GM21576 (cell line): ENCODE measurements around the gene SLC25A31.

ENCODE experiments used
- ATAC-seq: cut with Tn5 transposase; IDR thresholded peaks from one replicate; pipeline ENCODE4 v1.9.1; 2021; ENCODE audit warnings: mild to moderate bottlenecking, moderate library complexity; ENCODE audit not compliant: unreplicated experiment

Gene SLC25A31

GRCh38 chr4:127730142-127730913 lies at the start of gene SLC25A31:
TSS of gene SLC25A31 (plus strand) at chr4:127730400. CDS start at chr4:127730546, 146 bp downstream.
- ATAC-seq = no peak

DNA sequence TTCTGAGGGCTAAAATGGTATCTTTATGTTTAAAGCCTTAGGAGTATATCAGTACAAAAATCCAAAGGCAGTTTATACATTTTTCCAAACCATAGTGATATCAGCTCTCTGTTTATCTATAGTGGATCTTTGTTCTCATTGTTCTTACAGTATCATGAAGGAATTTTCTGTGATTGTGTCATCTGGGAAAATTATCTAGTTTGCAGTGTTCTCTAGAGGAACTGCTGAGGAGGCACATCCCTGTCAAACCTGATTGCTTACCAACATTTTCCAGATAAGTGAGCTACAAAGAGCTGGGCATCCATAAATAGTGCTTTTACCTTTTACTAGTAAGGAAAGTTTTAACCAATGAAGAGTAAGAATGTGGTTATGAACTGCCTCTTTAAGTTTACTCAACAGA lies 44.9 kb upstream of the SLC25A31 start:
- ATAC-seq = no peak

- ATAC-seq = no peak
These were observed 43.5 kb upstream of the SLC25A31 start for GRCh38 chr4:127686658-127687057.

GRCh38 chr4:127687580-127687979 lies 42.6 kb upstream of the SLC25A31 start:
- no peak for ATAC-seq

DNA sequence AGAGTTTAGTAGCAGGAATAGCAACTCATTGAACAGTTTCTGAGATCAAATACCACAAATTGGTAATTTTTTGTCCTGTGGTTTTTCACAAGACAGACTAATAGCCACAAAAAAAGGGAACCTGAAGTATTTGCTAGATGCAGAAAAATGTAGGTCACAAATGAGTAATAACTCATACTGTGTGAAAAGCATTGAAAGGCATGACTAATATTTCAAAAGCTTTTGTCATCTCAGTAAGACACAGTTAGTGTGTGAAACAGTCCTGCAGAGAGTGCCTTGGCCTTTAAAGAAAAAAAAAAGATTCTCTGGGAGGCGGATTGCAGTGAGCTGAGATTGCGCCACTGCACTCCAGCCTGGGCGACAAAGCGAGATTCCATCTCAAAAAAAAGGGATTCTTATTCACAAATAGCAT lies 31.4 kb upstream of the SLC25A31 start:
- ATAC-seq = peak; percentile 100

- no peak for ATAC-seq
These were observed 21.2 kb upstream of the SLC25A31 start for GRCh38 chr4:127708985-127709384.

- ATAC-seq = no peak
These were observed 20.7 kb upstream of the SLC25A31 start for GRCh38 chr4:127709456-127709855.

DNA sequence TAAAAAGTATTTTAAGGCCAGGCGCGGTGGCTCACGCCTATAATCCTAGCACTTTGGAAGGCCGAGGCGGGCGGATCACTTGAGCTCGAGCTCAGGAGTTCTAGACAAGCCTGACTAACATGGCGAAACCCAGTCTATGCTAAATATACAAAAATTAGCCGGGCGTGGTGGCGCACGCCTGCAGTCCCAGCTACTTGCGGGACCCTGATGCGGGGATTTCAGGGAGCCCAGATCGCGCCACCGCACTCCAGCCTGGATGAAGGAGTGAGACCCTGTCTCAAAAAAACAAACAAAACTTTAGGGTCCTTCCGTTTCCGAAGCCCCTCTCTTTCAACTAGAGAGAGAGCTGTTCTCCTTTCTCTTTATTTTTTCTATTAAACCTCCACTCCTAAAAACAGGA lies 1.2 kb downstream of the SLC25A31 start:
- no peak for ATAC-seq

- ATAC-seq = peak; percentile 77
These were observed 2.6 kb downstream of the SLC25A31 start for GRCh38 chr4:127732623-127733328.

GRCh38 chr4:127734976-127735375 lies 4.8 kb downstream of the SLC25A31 start:
- no peak for ATAC-seq

GRCh38 chr4:127737295-127737694 lies 7.1 kb downstream of the SLC25A31 start:
- no peak for ATAC-seq

DNA sequence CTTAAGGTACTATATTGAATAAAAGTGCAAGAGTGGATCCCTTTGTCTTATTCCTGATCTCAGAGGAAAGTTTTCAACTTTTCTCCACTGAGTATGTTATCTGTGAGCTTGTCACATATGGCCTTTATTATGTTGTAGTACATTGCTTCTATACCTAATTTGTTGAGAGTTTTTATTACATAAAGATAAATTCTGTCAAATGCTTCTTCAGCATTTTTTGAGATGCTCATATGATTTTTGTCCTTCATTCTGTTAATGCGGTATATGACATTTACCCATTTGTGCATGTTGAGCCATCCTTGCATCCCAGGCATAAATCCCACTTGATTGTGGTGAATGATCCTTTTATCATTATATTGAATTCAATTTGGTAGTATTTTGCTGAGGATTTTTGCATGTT lies 11.0 kb downstream of the SLC25A31 start:
- no peak for ATAC-seq

- no peak for ATAC-seq
These were observed 17.7 kb downstream of the SLC25A31 start for GRCh38 chr4:127747883-127748282.

DNA sequence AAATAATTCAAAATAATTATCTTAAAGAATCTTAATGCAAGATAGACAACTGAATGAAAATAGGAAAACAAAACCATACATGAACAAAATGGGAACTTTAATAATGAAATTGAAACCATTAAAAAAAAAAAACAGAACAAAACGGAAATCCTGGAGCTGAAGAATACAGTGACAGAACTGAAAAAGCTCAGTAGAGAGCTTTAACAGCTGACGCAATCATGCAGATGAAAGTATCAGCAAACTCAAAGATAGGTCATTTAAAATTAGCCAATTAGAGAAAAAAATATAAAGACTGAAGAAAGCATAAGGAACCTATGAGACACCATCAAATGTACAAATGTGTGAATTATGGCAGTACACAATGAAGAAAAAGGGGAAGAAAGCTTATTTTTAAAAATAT lies 18.8 kb downstream of the SLC25A31 start:
- ATAC-seq = no peak

DNA sequence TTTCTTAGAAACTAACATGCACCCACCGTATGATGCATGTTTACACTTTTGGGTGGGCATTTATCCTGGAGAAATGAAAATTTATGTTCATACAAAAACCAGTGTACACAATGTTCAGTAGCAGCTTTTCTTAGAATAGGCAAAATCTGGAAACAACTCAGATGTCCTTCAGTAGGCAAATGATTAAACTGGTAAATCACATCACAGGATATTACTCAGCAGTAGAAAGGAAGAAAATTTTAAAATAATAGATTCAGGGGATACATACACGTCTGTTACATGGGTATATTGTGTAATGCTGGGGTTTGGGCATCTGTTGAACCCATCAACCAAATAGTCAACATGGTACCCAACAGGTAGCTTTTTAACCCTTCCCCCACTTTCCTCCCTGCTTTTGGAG lies 26.7 kb downstream of the SLC25A31 start:
- ATAC-seq = no peak

- ATAC-seq = no peak
These were observed 29.1 kb downstream of the SLC25A31 start for GRCh38 chr4:127759228-127759820.

DNA sequence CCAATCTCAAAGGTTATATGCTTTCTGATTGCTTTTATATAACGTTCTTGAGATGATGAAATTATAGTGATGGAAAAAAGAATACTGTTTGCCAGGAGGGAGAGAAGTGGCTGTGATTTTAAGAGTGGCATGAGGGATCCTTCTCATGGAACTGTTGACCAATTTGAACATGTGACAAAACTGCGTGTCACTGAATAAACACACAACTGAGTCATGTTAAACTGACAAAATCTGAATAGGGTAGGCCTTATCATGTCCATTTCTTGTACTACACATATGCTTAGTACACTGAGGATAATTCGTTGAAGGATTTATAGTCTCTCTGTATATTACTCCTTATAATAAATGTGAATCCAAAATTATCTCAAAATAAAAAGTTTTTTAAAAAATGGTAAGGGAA lies 29.7 kb downstream of the SLC25A31 start:
- no peak for ATAC-seq

GRCh38 chr4:127771535-127772275 lies 41.5 kb downstream of the SLC25A31 start:
- no peak for ATAC-seq

DNA sequence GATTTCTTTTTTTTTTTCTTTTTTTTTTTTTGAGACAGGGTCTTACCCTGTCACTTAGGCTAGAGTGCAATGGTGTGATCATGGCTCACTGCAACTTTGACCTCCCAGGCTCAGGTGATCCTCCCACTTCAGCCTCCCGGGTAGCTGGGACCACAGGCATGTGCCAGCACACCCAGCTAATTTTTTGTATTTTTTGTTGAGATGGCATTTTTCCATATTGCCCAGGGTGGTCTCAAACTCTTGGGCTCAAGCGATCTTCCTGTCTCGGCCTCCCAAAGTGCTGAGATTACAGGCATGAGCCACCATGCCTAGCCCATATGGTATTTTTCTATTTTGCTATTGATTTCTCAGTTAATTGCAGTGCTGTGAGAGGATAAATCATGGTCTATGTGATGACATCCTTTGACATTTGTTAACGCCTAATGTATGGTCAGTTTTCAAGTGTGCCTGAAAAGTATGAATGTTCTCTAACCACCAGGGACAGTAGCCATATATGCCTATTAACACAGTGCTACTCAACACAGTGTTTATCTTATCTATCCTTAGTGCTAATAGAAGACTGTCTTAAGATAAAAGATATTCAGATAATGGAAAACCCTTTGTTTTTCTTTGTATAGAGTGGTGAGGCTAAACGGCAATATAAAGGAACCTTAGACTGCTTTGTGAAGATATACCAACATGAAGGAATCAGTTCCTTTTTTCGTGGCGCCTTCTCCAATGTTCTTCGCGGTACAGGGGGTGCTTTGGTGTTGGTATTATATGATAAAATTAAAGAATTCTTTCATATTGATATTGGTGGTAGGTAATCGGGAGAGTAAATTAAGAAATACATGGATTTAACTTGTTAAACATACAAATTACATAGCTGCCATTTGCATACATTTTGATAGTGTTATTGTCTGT lies 42.8 kb downstream of the SLC25A31 start:
- no peak for ATAC-seq

GRCh38 chr4:127775843-127776242 lies 45.6 kb downstream of the SLC25A31 start:
- ATAC-seq = no peak
